GM23338 (cell line): ENCODE results near the gene LAMA1. TPM values are rescaled to one million over a fixed set of nuclear protein-coding genes. Genes with fewer than 3 reads are reported as not detected.

ENCODE experiments used
- ATAC-seq: fragments of 200-7000 bp; cut with Tn5 transposase; 3 replicates; pipeline ENCODE4 v1.9.1; 2020
- DNase-seq: peaks from one replicate; pipeline ENCODE4 v3.0.0-alpha.2; 2015; ENCODE audit warnings: low spot score
- H2AFZ ChIP-seq: fragments of 200-600 bp; sonication (generic); 2 replicates; pipeline ENCODE4 v1.8.0; 2016; ENCODE audit warnings: antibody characterized with exemption, mild to moderate bottlenecking, moderate library complexity
- H3F3A ChIP-seq: fragments of 200-600 bp; sonication (generic); replicated peaks from 2 replicates; pipeline ENCODE4 v1.8.0; 2017; ENCODE audit warnings: antibody characterized with exemption, mixed run types, low read depth
- H3K27ac ChIP-seq: fragments of 200-600 bp; sonication (generic); 2 replicates; pipeline ENCODE4 v1.6.1; 2016; ENCODE audit warnings: low read depth
- H3K27me3 ChIP-seq: fragments of 200-600 bp; sonication (generic); 2 replicates; pipeline ENCODE4 v1.8.0; 2016; ENCODE audit warnings: mild to moderate bottlenecking, mixed run types, moderate library complexity; ENCODE audit not compliant: insufficient read depth
- H3K36me3 ChIP-seq: fragments of 200-600 bp; sonication (generic); 2 replicates; pipeline ENCODE4 v1.8.0; 2016; ENCODE audit warnings: mild to moderate bottlenecking; ENCODE audit not compliant: insufficient read depth
- H3K4me1 ChIP-seq: fragments of 200-600 bp; sonication (generic); 2 replicates; pipeline ENCODE4 v1.8.0; 2016; ENCODE audit warnings: mild to moderate bottlenecking, moderate library complexity; ENCODE audit not compliant: insufficient read depth
- H3K4me2 ChIP-seq: fragments of 200-600 bp; sonication (generic); 2 replicates; pipeline ENCODE4 v1.7.1; 2017; ENCODE audit warnings: mixed run types
- H3K4me3 ChIP-seq: fragments of 200-600 bp; sonication (generic); 2 replicates; pipeline ENCODE4 v1.6.1; 2016; ENCODE audit warnings: mixed run types
- H3K79me2 ChIP-seq: fragments of 200-600 bp; sonication (generic); replicated peaks from 2 replicates; pipeline ENCODE4 v1.8.0; 2017; ENCODE audit warnings: mild to moderate bottlenecking; ENCODE audit not compliant: insufficient read depth
- H3K9me2 ChIP-seq: fragments of 200-600 bp; sonication (generic); 2 replicates; pipeline ENCODE4 v1.8.0; 2017; ENCODE audit not compliant: insufficient read depth
- H4K20me1 ChIP-seq: fragments of 200-600 bp; sonication (generic); replicated peaks from 2 replicates; pipeline ENCODE4 v1.8.0; 2017; ENCODE audit warnings: mild to moderate bottlenecking; ENCODE audit not compliant: insufficient read depth
- H3K27ac Mint-ChIP-seq: 2 replicates; pipeline ENCODE4 v1.8.0; 2020; ENCODE audit warnings: inconsistent platforms, mild to moderate bottlenecking, moderate library complexity, mixed read lengths
- H3K27me3 Mint-ChIP-seq: 3 replicates; pipeline ENCODE4 v1.8.0; 2022; ENCODE audit warnings: low read depth, mild to moderate bottlenecking, moderate library complexity, mixed read lengths, inconsistent platforms; ENCODE audit not compliant: insufficient read depth, poor library complexity
- H3K36me3 Mint-ChIP-seq: 3 replicates; pipeline ENCODE4 v1.8.0; 2021; ENCODE audit warnings: low read depth, mild to moderate bottlenecking, inconsistent platforms, moderate library complexity, mixed read lengths
- H3K4me1 Mint-ChIP-seq: 3 replicates; pipeline ENCODE4 v1.8.0; 2020; ENCODE audit warnings: mild to moderate bottlenecking, inconsistent platforms, mixed read lengths
- H3K4me3 Mint-ChIP-seq: 3 replicates; pipeline ENCODE4 v1.8.0; 2021; ENCODE audit warnings: moderate library complexity, mild to moderate bottlenecking, inconsistent platforms, mixed read lengths
- H3K9me3 Mint-ChIP-seq: 3 replicates; pipeline ENCODE4 v1.8.0; 2020; ENCODE audit warnings: moderate library complexity, mild to moderate bottlenecking, inconsistent platforms, mixed read lengths
- CREB1 ChIP-seq: fragments of 250-450 bp; sonication (Bioruptor Pico); IDR thresholded peaks from 2 replicates; pipeline ENCODE4 v1.5.0; 2020; ENCODE audit warnings: low read depth, mild to moderate bottlenecking, moderate library complexity
- EZH2 ChIP-seq: fragments of 200-600 bp; sonication (generic); IDR thresholded peaks from one replicate; pipeline ENCODE4 v1.8.0; 2017; ENCODE audit warnings: antibody characterized with exemption, mild to moderate bottlenecking, low read depth; ENCODE audit not compliant: unreplicated experiment
- EZH2phosphoT487 ChIP-seq: fragments of 200-600 bp; sonication (generic); IDR thresholded peaks from one replicate; pipeline ENCODE4 v1.8.1; 2018; ENCODE audit warnings: antibody characterized with exemption; ENCODE audit not compliant: unreplicated experiment
- JUNB ChIP-seq: IDR thresholded peaks from one replicate; pipeline ENCODE4 v1.6.1; 2016; ENCODE audit warnings: antibody characterized with exemption; ENCODE audit not compliant: unreplicated experiment
- NANOG ChIP-seq: IDR thresholded peaks from 2 replicates; pipeline ENCODE4 v1.6.1; 2016; ENCODE audit warnings: antibody characterized with exemption, borderline replicate concordance
- POLR2AphosphoS5 ChIP-seq: IDR thresholded peaks from 2 replicates; pipeline ENCODE4 v1.6.1; 2016; ENCODE audit warnings: antibody characterized with exemption, low read depth
- STAT1 ChIP-seq: IDR thresholded peaks from one replicate; pipeline ENCODE4 v1.6.1; 2016; ENCODE audit warnings: antibody characterized with exemption; ENCODE audit not compliant: unreplicated experiment
- ZNF114 ChIP-seq: fragments of 250-450 bp; sonication (Bioruptor Pico); IDR thresholded peaks from 2 replicates; pipeline ENCODE4 v1.5.0; 2020; ENCODE audit warnings: mild to moderate bottlenecking, moderate library complexity
- ZNF331 ChIP-seq: fragments of 250-450 bp; sonication (Bioruptor Pico); IDR thresholded peaks from 2 replicates; pipeline ENCODE4 v1.5.0; 2020; ENCODE audit warnings: low read depth, mild to moderate bottlenecking, moderate library complexity
- polyA plus RNA-seq: library from polyadenylated mRNA; unstranded; fragments of >200 nt; fragmentation: Nextera tagmentation; extraction: Ambion mirVana; gene quantifications from 2 replicates; pipeline ENCODE4 v1.2.1, GENCODE V29; 2016
- total RNA-seq: library from RNA; depleted of rRNA; stranded (reverse); fragments of >200 nt; shearing (Covaris generic); gene quantifications from 2 replicates; pipeline ENCODE4 v1.2.3, GENCODE V29; 2014
- TF ChIP-seq, protein P1 (sequence below): IDR thresholded peaks from 2 replicates; pipeline ENCODE4 v1.6.1; 2016; ENCODE audit warnings: antibody characterized with exemption
- TF ChIP-seq, protein P2 (sequence below): fragments of 250-450 bp; sonication (Bioruptor Pico); IDR thresholded peaks from 2 replicates; pipeline ENCODE4 v1.5.0; 2020; ENCODE audit warnings: mild to moderate bottlenecking, moderate library complexity
- TF ChIP-seq, protein P3 (sequence below): IDR thresholded peaks from one replicate; pipeline ENCODE4 v1.6.1; 2018; ENCODE audit warnings: antibody characterized with exemption; ENCODE audit not compliant: unreplicated experiment
- TF ChIP-seq, protein P4 (sequence below), 2 experiments: fragments of 200-600 bp in 1 of 2; sonication (generic) in 1 of 2; conservative IDR thresholded peaks; 2 replicates each; pipeline versions ENCODE4 v1.5.1 to v1.6.1; 2016 to 2017; ENCODE audit warnings: antibody characterized with exemption in 2 of 2, low read depth in 2 of 2, mild to moderate bottlenecking in 2 of 2, moderate library complexity in 1 of 2

The LAMA1 gene
- total and polyA plus RNA-seq, 2 experiments from 2014 or later = 14.8 to 52.3 TPM

DNA sequence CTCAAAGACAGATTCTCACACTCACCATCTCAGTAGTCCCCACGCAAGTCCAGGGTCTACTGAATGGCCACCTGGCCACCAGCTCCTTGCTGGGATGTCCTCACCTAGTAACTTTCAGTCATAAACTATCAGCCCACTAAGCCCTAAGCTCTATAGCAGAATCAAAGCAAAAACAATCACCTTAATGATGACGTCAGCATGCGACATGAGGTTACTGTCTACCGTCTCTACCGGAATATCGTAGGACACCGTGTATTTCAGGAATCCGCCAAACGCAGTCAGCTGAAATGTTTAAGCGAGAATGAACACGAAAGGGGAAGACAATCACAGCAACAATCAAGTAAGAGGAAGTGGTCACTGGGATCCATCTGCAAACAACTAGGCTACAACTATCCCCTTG, 81.8 kb downstream of the LAMA1 start:
- H3K4me2 ChIP-seq = no peak overlapping the region
- H3K4me1 Mint-ChIP-seq = peaks cover 9% of the 10 kb centered on the region; the same call in 2 of the 3 replicates
- peaks cover 3% of the 10 kb centered on the region for H3K27me3 Mint-ChIP-seq
- DNase-seq (no peak), ATAC-seq (no peak)
- no peak overlapping the region for H3K4me3 Mint-ChIP-seq
- TF ChIP-seq, protein P1, sequence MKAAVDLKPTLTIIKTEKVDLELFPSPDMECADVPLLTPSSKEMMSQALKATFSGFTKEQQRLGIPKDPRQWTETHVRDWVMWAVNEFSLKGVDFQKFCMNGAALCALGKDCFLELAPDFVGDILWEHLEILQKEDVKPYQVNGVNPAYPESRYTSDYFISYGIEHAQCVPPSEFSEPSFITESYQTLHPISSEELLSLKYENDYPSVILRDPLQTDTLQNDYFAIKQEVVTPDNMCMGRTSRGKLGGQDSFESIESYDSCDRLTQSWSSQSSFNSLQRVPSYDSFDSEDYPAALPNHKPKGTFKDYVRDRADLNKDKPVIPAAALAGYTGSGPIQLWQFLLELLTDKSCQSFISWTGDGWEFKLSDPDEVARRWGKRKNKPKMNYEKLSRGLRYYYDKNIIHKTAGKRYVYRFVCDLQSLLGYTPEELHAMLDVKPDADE = no peak
- no peak for TF ChIP-seq EZH2
- no peak for TF ChIP-seq STAT1
- TF ChIP-seq, protein P2, sequence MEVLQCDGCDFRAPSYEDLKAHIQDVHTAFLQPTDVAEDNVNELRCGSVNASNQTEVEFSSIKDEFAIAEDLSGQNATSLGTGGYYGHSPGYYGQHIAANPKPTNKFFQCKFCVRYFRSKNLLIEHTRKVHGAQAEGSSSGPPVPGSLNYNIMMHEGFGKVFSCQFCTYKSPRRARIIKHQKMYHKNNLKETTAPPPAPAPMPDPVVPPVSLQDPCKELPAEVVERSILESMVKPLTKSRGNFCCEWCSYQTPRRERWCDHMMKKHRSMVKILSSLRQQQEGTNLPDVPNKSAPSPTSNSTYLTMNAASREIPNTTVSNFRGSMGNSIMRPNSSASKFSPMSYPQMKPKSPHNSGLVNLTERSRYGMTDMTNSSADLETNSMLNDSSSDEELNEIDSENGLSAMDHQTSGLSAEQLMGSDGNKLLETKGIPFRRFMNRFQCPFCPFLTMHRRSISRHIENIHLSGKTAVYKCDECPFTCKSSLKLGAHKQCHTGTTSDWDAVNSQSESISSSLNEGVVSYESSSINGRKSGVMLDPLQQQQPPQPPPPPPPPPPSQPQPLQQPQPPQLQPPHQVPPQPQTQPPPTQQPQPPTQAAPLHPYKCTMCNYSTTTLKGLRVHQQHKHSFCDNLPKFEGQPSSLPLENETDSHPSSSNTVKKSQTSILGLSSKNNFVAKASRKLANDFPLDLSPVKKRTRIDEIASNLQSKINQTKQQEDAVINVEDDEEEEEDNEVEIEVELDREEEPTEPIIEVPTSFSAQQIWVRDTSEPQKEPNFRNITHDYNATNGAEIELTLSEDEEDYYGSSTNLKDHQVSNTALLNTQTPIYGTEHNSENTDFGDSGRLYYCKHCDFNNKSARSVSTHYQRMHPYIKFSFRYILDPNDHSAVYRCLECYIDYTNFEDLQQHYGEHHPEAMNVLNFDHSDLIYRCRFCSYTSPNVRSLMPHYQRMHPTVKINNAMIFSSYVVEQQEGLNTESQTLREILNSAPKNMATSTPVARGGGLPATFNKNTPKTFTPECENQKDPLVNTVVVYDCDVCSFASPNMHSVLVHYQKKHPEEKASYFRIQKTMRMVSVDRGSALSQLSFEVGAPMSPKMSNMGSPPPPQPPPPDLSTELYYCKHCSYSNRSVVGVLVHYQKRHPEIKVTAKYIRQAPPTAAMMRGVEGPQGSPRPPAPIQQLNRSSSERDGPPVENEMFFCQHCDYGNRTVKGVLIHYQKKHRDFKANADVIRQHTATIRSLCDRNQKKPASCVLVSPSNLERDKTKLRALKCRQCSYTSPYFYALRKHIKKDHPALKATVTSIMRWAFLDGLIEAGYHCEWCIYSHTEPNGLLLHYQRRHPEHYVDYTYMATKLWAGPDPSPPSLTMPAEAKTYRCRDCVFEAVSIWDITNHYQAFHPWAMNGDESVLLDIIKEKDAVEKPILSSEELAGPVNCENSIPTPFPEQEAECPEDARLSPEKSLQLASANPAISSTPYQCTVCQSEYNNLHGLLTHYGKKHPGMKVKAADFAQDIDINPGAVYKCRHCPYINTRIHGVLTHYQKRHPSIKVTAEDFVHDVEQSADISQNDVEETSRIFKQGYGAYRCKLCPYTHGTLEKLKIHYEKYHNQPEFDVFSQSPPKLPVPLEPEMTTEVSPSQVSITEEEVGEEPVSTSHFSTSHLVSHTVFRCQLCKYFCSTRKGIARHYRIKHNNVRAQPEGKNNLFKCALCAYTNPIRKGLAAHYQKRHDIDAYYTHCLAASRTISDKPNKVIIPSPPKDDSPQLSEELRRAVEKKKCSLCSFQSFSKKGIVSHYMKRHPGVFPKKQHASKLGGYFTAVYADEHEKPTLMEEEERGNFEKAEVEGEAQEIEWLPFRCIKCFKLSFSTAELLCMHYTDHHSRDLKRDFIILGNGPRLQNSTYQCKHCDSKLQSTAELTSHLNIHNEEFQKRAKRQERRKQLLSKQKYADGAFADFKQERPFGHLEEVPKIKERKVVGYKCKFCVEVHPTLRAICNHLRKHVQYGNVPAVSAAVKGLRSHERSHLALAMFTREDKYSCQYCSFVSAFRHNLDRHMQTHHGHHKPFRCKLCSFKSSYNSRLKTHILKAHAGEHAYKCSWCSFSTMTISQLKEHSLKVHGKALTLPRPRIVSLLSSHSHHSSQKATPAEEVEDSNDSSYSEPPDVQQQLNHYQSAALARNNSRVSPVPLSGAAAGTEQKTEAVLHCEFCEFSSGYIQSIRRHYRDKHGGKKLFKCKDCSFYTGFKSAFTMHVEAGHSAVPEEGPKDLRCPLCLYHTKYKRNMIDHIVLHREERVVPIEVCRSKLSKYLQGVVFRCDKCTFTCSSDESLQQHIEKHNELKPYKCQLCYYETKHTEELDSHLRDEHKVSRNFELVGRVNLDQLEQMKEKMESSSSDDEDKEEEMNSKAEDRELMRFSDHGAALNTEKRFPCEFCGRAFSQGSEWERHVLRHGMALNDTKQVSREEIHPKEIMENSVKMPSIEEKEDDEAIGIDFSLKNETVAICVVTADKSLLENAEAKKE (CRISPR knock-in tag) = no peak
- TF ChIP-seq, protein P3, sequence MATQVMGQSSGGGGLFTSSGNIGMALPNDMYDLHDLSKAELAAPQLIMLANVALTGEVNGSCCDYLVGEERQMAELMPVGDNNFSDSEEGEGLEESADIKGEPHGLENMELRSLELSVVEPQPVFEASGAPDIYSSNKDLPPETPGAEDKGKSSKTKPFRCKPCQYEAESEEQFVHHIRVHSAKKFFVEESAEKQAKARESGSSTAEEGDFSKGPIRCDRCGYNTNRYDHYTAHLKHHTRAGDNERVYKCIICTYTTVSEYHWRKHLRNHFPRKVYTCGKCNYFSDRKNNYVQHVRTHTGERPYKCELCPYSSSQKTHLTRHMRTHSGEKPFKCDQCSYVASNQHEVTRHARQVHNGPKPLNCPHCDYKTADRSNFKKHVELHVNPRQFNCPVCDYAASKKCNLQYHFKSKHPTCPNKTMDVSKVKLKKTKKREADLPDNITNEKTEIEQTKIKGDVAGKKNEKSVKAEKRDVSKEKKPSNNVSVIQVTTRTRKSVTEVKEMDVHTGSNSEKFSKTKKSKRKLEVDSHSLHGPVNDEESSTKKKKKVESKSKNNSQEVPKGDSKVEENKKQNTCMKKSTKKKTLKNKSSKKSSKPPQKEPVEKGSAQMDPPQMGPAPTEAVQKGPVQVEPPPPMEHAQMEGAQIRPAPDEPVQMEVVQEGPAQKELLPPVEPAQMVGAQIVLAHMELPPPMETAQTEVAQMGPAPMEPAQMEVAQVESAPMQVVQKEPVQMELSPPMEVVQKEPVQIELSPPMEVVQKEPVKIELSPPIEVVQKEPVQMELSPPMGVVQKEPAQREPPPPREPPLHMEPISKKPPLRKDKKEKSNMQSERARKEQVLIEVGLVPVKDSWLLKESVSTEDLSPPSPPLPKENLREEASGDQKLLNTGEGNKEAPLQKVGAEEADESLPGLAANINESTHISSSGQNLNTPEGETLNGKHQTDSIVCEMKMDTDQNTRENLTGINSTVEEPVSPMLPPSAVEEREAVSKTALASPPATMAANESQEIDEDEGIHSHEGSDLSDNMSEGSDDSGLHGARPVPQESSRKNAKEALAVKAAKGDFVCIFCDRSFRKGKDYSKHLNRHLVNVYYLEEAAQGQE = no peak
- no peak for TF ChIP-seq POLR2AphosphoS5
- no peak for TF ChIP-seq CREB1
- no peak for TF ChIP-seq EZH2phosphoT487
- TF ChIP-seq ZNF114 (CRISPR knock-in tag) = no peak
- no peak for TF ChIP-seq JUNB
- TF ChIP-seq NANOG = no peak
- no peak for TF ChIP-seq ZNF331 (CRISPR knock-in tag)
- TF ChIP-seq, protein P4, sequence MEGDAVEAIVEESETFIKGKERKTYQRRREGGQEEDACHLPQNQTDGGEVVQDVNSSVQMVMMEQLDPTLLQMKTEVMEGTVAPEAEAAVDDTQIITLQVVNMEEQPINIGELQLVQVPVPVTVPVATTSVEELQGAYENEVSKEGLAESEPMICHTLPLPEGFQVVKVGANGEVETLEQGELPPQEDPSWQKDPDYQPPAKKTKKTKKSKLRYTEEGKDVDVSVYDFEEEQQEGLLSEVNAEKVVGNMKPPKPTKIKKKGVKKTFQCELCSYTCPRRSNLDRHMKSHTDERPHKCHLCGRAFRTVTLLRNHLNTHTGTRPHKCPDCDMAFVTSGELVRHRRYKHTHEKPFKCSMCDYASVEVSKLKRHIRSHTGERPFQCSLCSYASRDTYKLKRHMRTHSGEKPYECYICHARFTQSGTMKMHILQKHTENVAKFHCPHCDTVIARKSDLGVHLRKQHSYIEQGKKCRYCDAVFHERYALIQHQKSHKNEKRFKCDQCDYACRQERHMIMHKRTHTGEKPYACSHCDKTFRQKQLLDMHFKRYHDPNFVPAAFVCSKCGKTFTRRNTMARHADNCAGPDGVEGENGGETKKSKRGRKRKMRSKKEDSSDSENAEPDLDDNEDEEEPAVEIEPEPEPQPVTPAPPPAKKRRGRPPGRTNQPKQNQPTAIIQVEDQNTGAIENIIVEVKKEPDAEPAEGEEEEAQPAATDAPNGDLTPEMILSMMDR (conservative IDR thresholded peaks at IDR 0.05; ENCODE audit: low read depth in 2 of 2) = no peak
- H3K36me3 ChIP-seq = 0 out of 2 replicates have a peak, but pooled peaks cover 6% of the 10 kb centered on the region
- peaks cover 29% of the 10 kb centered on the region; the same call in 2 of the 3 replicates for H3K36me3 Mint-ChIP-seq
- no peak overlapping the region for H3K27ac ChIP-seq
- no peaks in the 10 kb centered on the region for H3K79me2 ChIP-seq
- H3K27ac Mint-ChIP-seq = no peak overlapping the region
- H3K4me1 ChIP-seq = no peaks in the 10 kb centered on the region
- H3K9me3 Mint-ChIP-seq = no peaks in the 10 kb centered on the region
- no peak overlapping the region for H2AFZ ChIP-seq
- H3F3A ChIP-seq = no peaks in the 10 kb centered on the region
- no peak overlapping the region for H3K4me3 ChIP-seq
- H3K9me2 ChIP-seq = no peaks in the 10 kb centered on the region
- no peaks in the 10 kb centered on the region for H3K27me3 ChIP-seq
- H4K20me1 ChIP-seq = no peaks in the 10 kb centered on the region
